GM12801 (cell line): Measurements from ENCODE around the gene DNTTIP2.

Experiments
- CTCF ChIP-seq: IDR thresholded peaks from one replicate; pipeline ENCODE4 v1.5.1; 2011; ENCODE audit warnings: control low read depth; ENCODE audit not compliant: insufficient read length; ENCODE audit errors: extremely low read depth

The DNTTIP2 gene

DNA sequence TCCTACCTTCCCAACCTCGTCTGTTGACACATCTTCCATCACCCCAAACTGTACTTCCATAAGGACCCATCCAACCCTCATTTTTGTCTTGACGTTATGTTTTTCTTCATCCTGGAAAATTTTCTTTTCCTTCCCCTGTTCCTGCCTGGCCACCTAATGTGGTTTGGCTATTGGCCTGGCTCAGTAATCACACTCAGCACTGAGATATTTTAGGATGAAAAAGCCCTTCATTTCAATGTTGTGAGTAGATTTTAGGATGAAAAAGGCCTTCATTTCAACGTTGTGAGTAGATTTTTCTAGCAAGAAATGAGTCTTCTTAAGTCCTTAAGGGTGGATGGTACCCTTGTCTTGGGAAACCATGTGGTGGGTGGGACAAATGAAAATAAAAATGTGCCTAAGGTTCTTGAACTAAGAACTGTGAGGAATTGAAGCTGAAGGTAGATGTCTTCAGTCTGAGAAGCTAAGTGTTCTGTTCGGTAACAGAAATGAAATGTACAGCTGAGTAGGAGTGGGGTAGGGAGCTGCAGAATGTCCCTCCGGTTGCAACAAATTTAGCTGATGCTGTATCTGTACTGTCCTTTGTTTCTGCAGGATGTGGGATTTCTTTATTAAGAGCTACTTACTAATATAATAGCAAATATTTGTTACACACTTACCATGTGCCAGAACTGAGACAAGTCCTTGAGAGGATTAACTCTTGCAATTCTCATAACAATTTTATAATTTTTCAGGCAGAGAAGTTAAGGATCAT is 36.1 kb downstream of the DNTTIP2 start:
- TF ChIP-seq CTCF = no peak

- no peak for TF ChIP-seq CTCF
Measured at GRCh38 chr1:93841771-93842170, 37.2 kb downstream of the DNTTIP2 start.

GRCh38 chr1:93840956-93841482 is 38.0 kb downstream of the DNTTIP2 start:
- no peak for TF ChIP-seq CTCF

GRCh38 chr1:93839753-93840152 is 39.3 kb downstream of the DNTTIP2 start:
- TF ChIP-seq CTCF = no peak

- TF ChIP-seq CTCF = no peak
Measured at GRCh38 chr1:93839307-93839706, 39.7 kb downstream of the DNTTIP2 start.

DNA sequence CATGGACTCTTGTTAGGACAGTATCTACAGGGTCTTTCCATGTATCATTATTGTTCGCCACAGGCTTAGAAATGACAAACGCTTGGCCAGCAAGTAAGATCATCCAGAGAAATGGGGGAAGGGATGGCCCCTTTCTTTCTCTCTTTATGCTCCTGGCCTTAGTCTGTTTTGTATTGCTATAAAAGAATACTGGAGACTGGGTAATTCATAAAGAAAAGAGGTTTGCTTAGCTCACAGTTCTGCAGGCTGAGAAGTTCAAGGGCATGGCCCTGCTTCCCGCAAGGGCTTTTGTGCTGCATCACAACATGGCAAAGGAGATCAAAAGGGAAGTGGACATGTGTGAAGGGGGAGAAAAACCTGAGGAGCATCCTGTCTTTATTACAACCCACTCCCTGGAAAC is 41.0 kb downstream of the DNTTIP2 start:
- TF ChIP-seq CTCF = no peak

- TF ChIP-seq CTCF = no peak
Measured at GRCh38 chr1:93829061-93829460, 49.9 kb downstream of the DNTTIP2 start.
